ENCODE measurements around the gene DNAAF5.

GRCh38 chr7:690478-691360 is 35.8 kb upstream of the DNAAF5 start:
- TF ChIP-seq CTCF (IDR thresholded peaks at IDR 0.05) (no peak), POLR2A (IDR thresholded peaks at IDR 0.05) (no peak)
